GM12801 (cell line): ENCODE results near the gene PAN2.

ENCODE experiments used
- CTCF ChIP-seq: IDR thresholded peaks from one replicate; pipeline ENCODE4 v1.5.1; 2011; ENCODE audit warnings: control low read depth; ENCODE audit not compliant: insufficient read length; ENCODE audit errors: extremely low read depth

PAN2 gene

GRCh38 chr12:56333679-56334489 is at the start of gene PAN2:
Gene PAN2, minus strand, starts transcription at chr12:56334000. Its CDS starts 906 bp downstream, at chr12:56333094.
- no peak for TF ChIP-seq CTCF

GRCh38 chr12:56382611-56383010 is 48.8 kb upstream of the PAN2 start:
- TF ChIP-seq CTCF = no peak

- no peak for TF ChIP-seq CTCF
Measured at GRCh38 chr12:56377989-56378316, 44.2 kb upstream of the PAN2 start.

GRCh38 chr12:56377310-56377988 is 43.6 kb upstream of the PAN2 start:
- TF ChIP-seq CTCF = no peak

- no peak for TF ChIP-seq CTCF
Measured at GRCh38 chr12:56375598-56376434, 42.0 kb upstream of the PAN2 start.

- TF ChIP-seq CTCF = no peak
Measured at GRCh38 chr12:56374726-56375597, 41.2 kb upstream of the PAN2 start.
